ENCODE data around the gene GAS2L2. TPM values are rescaled to one million over a fixed set of nuclear protein-coding genes. Genes with fewer than 3 reads are reported as not detected.

GAS2L2 gene
- total RNA-seq, 1 donor = not detected

GRCh38 chr17:35786941-35787432 is 33.9 kb upstream of the GAS2L2 start:
- H3K4me3 ChIP-seq (ENCODE audit: low read depth, low read length) = no peak overlapping the region
- no peak for DNase-seq (ENCODE audit: low read depth)
- TF ChIP-seq CTCF (IDR thresholded peaks at IDR 0.05; ENCODE audit: insufficient read depth, low read length) = no peak

- no peak for DNase-seq (ENCODE audit: low read depth)
- no peak overlapping the region for H3K4me3 ChIP-seq (ENCODE audit: low read depth, low read length)
- no peak for TF ChIP-seq CTCF (IDR thresholded peaks at IDR 0.05; ENCODE audit: insufficient read depth, low read length)
These were observed 31.9 kb upstream of the GAS2L2 start for GRCh38 chr17:35784895-35785294.

GRCh38 chr17:35780950-35781349 is 27.9 kb upstream of the GAS2L2 start:
- no peak overlapping the region for H3K4me3 ChIP-seq (ENCODE audit: low read depth, low read length)
- no peak for DNase-seq (ENCODE audit: low read depth)
- no peak for TF ChIP-seq CTCF (IDR thresholded peaks at IDR 0.05; ENCODE audit: insufficient read depth, low read length)

GRCh38 chr17:35778641-35779196 is 25.7 kb upstream of the GAS2L2 start:
- DNase-seq (ENCODE audit: low read depth) = no peak
- no peak for TF ChIP-seq CTCF (IDR thresholded peaks at IDR 0.05; ENCODE audit: insufficient read depth, low read length)
- no peak overlapping the region for H3K4me3 ChIP-seq (ENCODE audit: low read depth, low read length)

GRCh38 chr17:35775583-35775982 is 22.5 kb upstream of the GAS2L2 start:
- TF ChIP-seq CTCF (IDR thresholded peaks at IDR 0.05; ENCODE audit: insufficient read depth, low read length) = no peak
- DNase-seq (ENCODE audit: low read depth) = no peak
- no peak overlapping the region for H3K4me3 ChIP-seq (ENCODE audit: low read depth, low read length)

- no peak for DNase-seq (ENCODE audit: low read depth)
- TF ChIP-seq CTCF (IDR thresholded peaks at IDR 0.05; ENCODE audit: insufficient read depth, low read length) = no peak
These were observed 22.0 kb upstream of the GAS2L2 start for GRCh38 chr17:35775039-35775438.

GRCh38 chr17:35774499-35774898 is 21.5 kb upstream of the GAS2L2 start:
- TF ChIP-seq CTCF (IDR thresholded peaks at IDR 0.05; ENCODE audit: insufficient read depth, low read length) = no peak
- no peak overlapping the region for H3K4me3 ChIP-seq (ENCODE audit: low read depth, low read length)
- DNase-seq (ENCODE audit: low read depth) = peak; percentile 33

More at GRCh38 chr17:35775039-35775438, 22.0 kb upstream of the GAS2L2 start:
- no peak overlapping the region for H3K4me3 ChIP-seq (ENCODE audit: low read depth, low read length)
